ENCODE data around the gene STXBP5.

GRCh38 chr6:147173140-147173539, 31.1 kb upstream of the STXBP5 start:
- TF ChIP-seq CTCF (IDR thresholded peaks at IDR 0.05; ENCODE audit: low read depth, low read length, poor library complexity, severe bottlenecking) (no peak), EZH2phosphoT487 (IDR thresholded peaks at IDR 0.05; ENCODE audit: borderline replicate concordance, low read length) (no peak)

All from DOHH2 (cell line).